Subcutaneous abdominal adipose tissue (tissue), 5 donors: ENCODE results near the gene ENC1.
"Not testable (repeated sequence)": the region's sequence is repeated elsewhere in the genome, so short reads cannot be mapped to it uniquely, and the experiment has no call there.

Source experiments
- H3K27ac ChIP-seq: one replicate; pipeline ENCODE4 v1.7.0; 2013; ENCODE audit warnings: low read depth, mild to moderate bottlenecking, inconsistent platforms, low read length, moderate library complexity
- H3K27me3 ChIP-seq, 5 donors: one replicate each; pipeline ENCODE4 v1.7.0; 2013; ENCODE audit warnings: low read length in 5 of 5, inconsistent platforms in 1 of 5; ENCODE audit not compliant: control insufficient read depth in 5 of 5, insufficient read depth in 4 of 5
- H3K36me3 ChIP-seq, 5 donors: one replicate each; pipeline ENCODE4 v1.7.0; 2013; ENCODE audit warnings: low read length in 5 of 5; ENCODE audit not compliant: control insufficient read depth in 5 of 5, insufficient read depth in 5 of 5
- H3K4me1 ChIP-seq, 5 donors: one replicate each; pipeline ENCODE4 v1.7.0; 2013; ENCODE audit warnings: low read length in 5 of 5, mild to moderate bottlenecking in 3 of 5, moderate library complexity in 1 of 5; ENCODE audit not compliant: control insufficient read depth in 5 of 5, insufficient read depth in 5 of 5
- H3K4me3 ChIP-seq, 5 donors: one replicate each; pipeline ENCODE4 v1.7.0; 2013; ENCODE audit warnings: low read length in 5 of 5, low read depth in 1 of 5
- H3K9ac ChIP-seq, 5 donors: one replicate each; pipeline ENCODE4 v1.7.0; 2013; ENCODE audit warnings: low read length in 5 of 5, mild to moderate bottlenecking in 4 of 5, moderate library complexity in 3 of 5
- H3K9me3 ChIP-seq, 5 donors: one replicate each; pipeline ENCODE4 v1.7.0; 2013; ENCODE audit warnings: low read length in 5 of 5; ENCODE audit not compliant: control insufficient read depth in 5 of 5
- donor health status: healthy.
- donor health status: healthy.
- donor health status: healthy.
- donor health status: healthy.
- donor health status: healthy.

ENC1 gene, protein sequence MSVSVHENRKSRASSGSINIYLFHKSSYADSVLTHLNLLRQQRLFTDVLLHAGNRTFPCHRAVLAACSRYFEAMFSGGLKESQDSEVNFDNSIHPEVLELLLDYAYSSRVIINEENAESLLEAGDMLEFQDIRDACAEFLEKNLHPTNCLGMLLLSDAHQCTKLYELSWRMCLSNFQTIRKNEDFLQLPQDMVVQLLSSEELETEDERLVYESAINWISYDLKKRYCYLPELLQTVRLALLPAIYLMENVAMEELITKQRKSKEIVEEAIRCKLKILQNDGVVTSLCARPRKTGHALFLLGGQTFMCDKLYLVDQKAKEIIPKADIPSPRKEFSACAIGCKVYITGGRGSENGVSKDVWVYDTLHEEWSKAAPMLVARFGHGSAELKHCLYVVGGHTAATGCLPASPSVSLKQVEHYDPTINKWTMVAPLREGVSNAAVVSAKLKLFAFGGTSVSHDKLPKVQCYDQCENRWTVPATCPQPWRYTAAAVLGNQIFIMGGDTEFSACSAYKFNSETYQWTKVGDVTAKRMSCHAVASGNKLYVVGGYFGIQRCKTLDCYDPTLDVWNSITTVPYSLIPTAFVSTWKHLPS

GRCh38 chr5:74640450-74640953 is at the start of gene ENC1:
Gene ENC1, minus strand, starts transcription at chr5:74640728. Its CDS starts 4,243 bp downstream, at chr5:74636485.
- peaks cover 7 to 66% (median 56%) of the 10 kb centered on the region in 5 donors for H3K4me1 ChIP-seq
- peak within 1 kb of the TSS; percentile 78 for H3K27ac ChIP-seq
- H3K4me3 ChIP-seq, result peak within 1 kb of the TSS; percentile 86 to 93 (median 87)
- peak within 1 kb of the TSS in 4 of 5 donors; percentile 60 to 74 (median 64) for H3K9ac ChIP-seq
- H3K9me3 ChIP-seq, result no peaks in the 10 kb centered on the region
- H3K36me3 ChIP-seq, result peaks cover 0 to 7% (median 5%) of the 10 kb centered on the region in 5 donors
- no peaks in the 10 kb centered on the region for H3K27me3 ChIP-seq

DNA sequence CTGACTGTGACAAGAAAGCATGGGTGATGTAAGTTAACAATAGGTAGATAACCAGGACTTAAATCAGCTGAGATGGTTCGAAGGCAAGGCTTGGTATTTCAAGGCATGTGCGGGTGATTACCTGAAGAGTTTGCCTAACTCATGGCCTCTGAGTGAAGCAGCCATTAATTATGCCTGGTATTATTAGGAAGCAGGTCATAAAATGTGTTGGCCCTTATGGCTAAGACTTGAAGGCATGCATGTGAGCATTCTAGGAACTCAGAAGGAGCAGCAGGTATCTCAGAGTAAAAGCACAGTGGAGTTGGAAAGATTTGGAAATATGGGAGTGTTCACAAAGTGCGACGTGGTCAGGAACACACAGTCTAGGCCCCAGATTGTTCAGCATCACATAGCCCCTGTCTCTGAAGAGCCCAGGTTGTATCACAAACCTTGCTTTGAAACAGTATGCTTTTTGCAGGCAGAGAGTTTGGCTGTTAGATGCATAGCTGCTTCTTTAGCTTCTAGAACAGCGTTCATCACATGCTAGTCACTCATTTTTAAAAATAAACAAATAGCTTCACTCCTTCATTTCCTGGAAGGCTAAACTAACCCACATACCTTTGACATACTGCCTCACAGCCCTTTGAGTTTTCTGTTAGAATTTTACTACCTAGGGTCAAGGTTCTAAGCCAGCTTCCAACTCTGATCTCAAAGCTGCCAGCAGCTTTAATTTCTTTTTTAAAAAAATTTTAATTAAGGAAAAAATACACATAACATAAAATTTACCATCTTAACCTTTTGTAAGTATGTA is 46.6 kb upstream of the ENC1 start:
- Histone ChIP-seq H3K4me1 (peaks cover 9 to 25% (median 18%) of the 10 kb centered on the region in 5 donors), H3K9ac (no peak overlapping the region), H3K4me3 (peak overlapping the region in 1 of 5 donors; percentile 9), H3K9me3 (no peaks in the 10 kb centered on the region), H3K36me3 (peaks cover 9 to 31% (median 17%) of the 10 kb centered on the region in 5 donors), H3K27ac (no peak overlapping the region), H3K27me3 (no peaks in the 10 kb centered on the region)

DNA sequence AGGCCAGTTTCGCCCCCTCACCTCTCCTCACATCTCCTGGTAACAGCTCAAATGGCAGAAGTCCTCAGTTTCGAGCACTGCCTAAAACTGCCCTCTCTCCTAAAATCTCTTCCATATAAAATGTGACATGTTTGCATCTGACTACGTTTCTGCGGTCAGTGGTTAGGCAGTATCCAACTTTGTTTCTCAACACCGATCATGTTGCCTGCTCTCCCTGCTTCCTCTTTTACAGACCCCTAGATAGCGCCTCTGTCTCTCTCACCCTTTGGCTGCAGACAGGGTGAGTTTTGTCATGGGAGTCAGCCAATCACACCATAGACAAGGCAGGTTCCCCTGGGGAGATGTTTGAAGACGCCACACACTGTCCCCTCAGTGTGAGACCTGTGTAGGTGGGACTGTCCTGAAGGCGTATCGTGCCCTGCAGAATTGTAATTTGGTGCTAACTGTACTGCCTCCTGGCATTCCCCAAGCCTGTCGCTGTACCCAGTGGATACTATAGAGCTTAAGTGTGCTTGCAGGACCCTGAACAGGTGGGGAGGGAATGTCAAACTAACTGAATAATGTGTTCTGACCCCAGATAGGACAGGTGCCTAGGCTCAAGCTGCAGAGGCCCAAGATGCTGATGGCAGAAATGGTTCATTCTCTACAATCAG is 45.6 kb upstream of the ENC1 start:
- Histone ChIP-seq H3K27ac (peak overlapping the region; percentile 84), H3K4me1 (peaks cover 9 to 25% (median 18%) of the 10 kb centered on the region in 5 donors), H3K9ac (peak overlapping the region; percentile 82 to 95 (median 94)), H3K27me3 (no peaks in the 10 kb centered on the region), H3K4me3 (peak overlapping the region; percentile 85 to 92 (median 90)), H3K36me3 (peaks cover 5 to 20% (median 10%) of the 10 kb centered on the region in 5 donors), H3K9me3 (no peaks in the 10 kb centered on the region)

DNA sequence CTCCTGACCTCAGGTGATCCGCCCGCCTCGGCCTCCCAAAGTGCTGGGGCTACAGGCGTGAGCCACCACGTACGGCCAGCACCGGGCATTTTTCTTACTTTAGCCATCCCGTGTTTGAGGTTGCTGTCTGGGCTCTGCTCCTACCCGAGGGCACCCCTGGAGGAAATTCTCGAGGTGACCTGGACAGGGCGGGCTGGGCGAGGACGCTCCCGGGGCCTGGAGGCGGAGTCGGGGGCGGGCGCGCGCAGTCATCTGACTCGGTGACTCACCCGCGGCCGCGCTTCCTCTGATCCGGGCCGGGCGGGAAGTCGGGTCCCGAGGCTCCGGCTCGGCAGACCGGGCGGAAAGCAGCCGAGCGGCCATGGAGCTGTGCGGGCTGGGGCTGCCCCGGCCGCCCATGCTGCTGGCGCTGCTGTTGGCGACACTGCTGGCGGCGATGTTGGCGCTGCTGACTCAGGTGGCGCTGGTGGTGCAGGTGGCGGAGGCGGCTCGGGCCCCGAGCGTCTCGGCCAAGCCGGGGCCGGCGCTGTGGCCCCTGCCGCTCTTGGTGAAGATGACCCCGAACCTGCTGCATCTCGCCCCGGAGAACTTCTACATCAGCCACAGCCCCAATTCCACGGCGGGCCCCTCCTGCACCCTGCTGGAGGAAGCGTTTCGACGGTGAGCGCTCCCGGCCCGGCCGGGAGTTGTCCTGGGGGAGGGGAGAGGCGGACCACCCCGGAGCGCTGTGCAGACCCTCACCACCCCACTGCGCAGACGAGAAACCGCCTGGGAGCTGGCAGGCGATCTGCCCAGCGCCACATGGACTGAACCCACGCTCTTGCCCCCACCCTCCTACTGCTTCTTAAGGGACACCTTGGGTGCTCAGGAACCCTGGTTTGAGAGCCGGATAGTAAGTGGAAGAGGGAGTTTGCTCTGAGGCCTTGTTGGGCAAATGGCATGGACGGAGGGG is 44.6 kb upstream of the ENC1 start, which contains the start of gene HEXB:
Gene HEXB, plus strand, starts transcription at position 334 of the 952 bp plus-strand sequence. Its CDS starts 28 bp downstream, at position 362.
- no peaks in the 10 kb centered on the region for H3K27me3 ChIP-seq
- peak within 1 kb of the TSS; percentile 82 to 95 (median 94) for H3K9ac ChIP-seq
- peaks cover 9 to 25% (median 18%) of the 10 kb centered on the region in 5 donors for H3K4me1 ChIP-seq
- H3K27ac ChIP-seq, result peak within 1 kb of the TSS; percentile 84
- H3K9me3 ChIP-seq, result no peaks in the 10 kb centered on the region
- peak within 1 kb of the TSS; percentile 85 to 92 (median 90) for H3K4me3 ChIP-seq
- H3K36me3 ChIP-seq, result peaks cover 3 to 11% (median 4%) of the 10 kb centered on the region in 5 donors

GRCh38 chr5:74679966-74680365 is 39.4 kb upstream of the ENC1 start:
- H3K4me1 ChIP-seq, result peaks cover 0 to 5% (median 4%) of the 10 kb centered on the region in 5 donors
- no peak overlapping the region for H3K4me3 ChIP-seq
- H3K9ac ChIP-seq, result no peak overlapping the region
- H3K36me3 ChIP-seq, result no peaks in the 10 kb centered on the region
- H3K27me3 ChIP-seq, result no peaks in the 10 kb centered on the region
- H3K27ac ChIP-seq, result no peak overlapping the region
- H3K9me3 ChIP-seq, result no peaks in the 10 kb centered on the region

- H3K9me3 ChIP-seq, H3K27ac ChIP-seq, H3K9ac ChIP-seq, H3K36me3 ChIP-seq, H3K27me3 ChIP-seq, H3K4me3 ChIP-seq, H3K4me1 ChIP-seq: not testable (repeated sequence)
Measured at GRCh38 chr5:74679300-74679699, 38.8 kb upstream of the ENC1 start.

- H3K27me3 ChIP-seq, H3K4me1 ChIP-seq, H3K27ac ChIP-seq, H3K4me3 ChIP-seq, H3K9me3 ChIP-seq, H3K36me3 ChIP-seq, H3K9ac ChIP-seq: not testable (repeated sequence)
Measured at GRCh38 chr5:74678123-74678522, 37.6 kb upstream of the ENC1 start.

DNA sequence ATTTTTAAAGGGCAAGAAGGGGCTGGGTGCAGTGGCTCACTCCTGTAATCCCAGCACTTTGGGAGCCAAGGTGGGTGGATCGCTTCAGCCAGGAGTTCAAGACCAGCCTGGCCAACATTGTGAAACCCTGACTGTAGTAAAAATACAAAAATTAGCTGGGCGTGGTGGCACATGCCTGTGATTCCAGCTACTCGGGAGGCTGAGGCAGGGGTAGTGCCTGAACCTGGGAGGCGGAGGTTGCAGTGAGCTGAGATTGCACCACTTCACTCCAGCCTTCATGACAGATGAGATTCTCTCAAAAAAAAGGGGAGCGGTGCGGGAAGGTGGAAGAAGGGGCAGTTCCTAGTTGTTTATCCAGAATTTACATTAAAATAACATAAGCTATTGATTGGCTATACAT is 35.9 kb upstream of the ENC1 start:
- H3K9me3 ChIP-seq, H3K27ac ChIP-seq, H3K36me3 ChIP-seq, H3K27me3 ChIP-seq, H3K4me3 ChIP-seq, H3K9ac ChIP-seq: not testable (repeated sequence)
- H3K4me1 ChIP-seq, result peaks cover 0 to 11% (median 9%) of the 10 kb centered on the region in 5 donors
